Activated CD4-positive, alpha-beta T cell treated with anti-CD3 and anti-CD28 coated beads, Interleukin-2, amount 50 U/mL, for 24 hours (primary cell): ENCODE data around the gene NXF3.
"Not testable (repeated sequence)": the region's sequence is repeated elsewhere in the genome, so short reads cannot be mapped to it uniquely, and the experiment has no call there.

ENCODE experiments used
- DNase-seq, 2 donors: peaks; one replicate each; pipeline ENCODE4 v3.0.0-alpha.2; 2020; ENCODE audit warnings: low read depth in 1 of 2, low spot score in 1 of 2

Gene NXF3, protein sequence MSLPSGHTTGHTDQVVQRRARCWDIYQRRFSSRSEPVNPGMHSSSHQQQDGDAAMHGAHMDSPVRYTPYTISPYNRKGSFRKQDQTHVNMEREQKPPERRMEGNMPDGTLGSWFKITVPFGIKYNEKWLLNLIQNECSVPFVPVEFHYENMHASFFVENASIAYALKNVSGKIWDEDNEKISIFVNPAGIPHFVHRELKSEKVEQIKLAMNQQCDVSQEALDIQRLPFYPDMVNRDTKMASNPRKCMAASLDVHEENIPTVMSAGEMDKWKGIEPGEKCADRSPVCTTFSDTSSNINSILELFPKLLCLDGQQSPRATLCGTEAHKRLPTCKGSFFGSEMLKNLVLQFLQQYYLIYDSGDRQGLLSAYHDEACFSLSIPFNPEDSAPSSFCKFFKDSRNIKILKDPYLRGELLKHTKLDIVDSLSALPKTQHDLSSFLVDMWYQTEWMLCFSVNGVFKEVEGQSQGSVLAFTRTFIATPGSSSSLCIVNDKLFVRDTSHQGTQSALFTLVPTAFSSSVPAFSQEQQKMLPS

DNA sequence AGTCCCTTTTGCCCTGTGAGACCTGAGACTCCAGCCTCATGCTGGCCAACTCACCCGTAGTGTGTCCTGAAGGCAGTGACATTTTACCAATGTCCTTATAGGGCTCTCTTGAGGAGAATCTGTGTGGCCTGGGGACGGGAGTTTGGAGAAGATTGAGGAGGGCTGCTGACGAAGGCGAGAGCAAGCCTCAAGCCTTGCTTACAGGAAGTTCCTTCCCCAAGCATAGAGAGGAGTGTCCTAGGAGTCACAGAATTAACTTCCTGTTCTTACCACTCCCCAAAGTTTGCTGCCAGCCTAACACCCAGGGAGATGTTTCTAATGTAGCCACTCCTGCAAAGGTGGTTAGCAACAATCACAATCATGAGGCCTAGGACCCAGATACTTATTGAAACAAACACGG is at the start of gene NXF3:
Gene NXF3 (minus strand): TSS at position 202 of the 400 bp plus-strand sequence. CDS start 120 bp downstream, at position 82.
- DNase-seq = no peak

DNA sequence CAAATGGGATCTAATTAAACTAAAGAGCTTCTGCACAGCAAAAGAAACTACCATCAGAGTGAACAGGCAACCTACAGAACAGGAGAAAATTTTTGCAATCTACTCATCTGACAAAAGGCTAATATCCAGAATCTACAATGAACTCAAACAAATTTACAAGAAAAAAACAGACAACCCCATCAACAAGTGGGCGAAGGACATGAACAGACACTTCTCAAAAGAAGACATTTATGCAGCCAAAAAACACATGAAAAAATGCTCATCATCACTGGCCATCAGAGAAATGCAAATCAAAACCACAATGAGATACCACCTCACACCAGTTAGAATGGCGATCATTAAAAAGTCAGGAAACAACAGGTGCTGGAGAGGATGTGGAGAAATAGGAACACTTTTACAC is 43.6 kb upstream of the NXF3 start:
- not testable (repeated sequence) for DNase-seq

DNA sequence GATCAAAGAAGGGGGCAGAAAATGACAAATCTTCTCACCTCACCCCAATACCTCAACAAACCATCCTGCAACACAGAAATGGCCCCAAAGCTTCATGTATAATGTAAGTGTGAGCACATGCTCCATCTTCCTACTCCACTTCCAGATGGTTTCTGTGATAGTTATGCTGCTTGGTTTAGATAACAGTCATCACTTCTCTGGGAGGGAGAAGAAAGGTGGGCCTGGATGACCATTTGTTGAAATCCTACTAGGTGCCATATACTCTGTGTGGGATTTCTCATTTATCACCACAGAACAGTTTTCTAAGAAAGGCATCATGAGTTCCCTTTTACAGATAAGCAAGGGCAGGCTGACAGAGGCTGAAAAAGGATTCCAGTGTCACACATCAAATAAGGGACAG is 31.3 kb upstream of the NXF3 start:
- DNase-seq = no peak

DNA sequence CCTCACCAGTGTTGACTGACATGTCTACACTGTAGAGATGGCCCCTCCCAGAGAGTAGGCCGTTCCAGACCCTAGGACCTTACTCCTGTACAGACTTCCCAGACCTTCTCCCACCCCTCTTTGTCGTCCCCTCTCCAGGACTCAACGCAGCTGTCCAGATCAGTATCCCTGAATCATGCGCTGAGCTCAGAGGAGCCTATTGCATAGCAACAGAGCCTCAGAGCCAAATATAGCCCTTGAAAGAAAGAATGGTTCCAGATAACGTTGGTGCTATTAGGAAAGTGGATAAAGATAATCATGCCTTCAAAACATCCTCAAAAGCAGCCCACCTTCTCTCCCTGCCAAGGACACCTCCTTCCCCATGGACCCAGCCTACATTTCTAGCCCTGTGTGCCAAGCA is 27.8 kb upstream of the NXF3 start:
- no peak for DNase-seq

DNA sequence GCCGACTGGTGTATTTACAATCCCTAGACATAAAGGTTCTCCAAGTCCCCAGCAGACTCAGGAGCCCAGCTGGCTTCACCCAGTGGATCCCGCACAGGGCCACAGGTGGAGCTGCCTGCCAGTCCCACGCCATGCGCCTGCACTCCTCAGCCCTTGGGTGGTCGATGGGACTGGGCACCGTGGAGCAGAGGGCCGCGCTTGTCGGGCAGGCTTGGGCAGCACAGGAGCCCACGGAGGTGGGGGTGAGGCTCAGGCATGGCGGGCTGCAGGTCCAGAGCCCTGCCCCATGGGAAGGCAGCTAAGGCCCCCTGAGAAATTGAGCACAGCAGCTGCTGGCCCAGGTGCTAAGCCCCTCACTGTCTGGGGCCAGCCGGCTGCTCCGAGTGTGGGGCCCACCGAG is 24.0 kb upstream of the NXF3 start:
- not testable (repeated sequence) for DNase-seq

DNA sequence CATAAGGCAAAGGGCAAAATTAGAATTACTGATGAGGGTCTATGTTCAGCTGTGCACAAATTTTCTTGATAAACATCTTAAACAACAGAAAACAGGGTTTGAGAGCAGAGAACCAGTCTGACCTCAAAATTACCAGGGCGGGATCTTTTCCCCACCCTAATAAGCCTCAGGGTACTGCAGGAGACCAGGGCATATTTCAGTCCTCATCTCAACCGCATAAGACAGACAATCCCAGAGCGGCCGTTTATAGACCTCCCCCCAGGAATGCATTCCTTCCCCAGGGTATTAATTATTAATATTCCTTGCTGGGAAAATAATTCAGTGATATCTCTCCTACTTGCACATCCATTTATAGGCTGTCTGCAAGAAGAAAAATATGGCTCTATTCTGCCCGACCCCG is 16.6 kb upstream of the NXF3 start:
- DNase-seq = not testable (repeated sequence)

DNA sequence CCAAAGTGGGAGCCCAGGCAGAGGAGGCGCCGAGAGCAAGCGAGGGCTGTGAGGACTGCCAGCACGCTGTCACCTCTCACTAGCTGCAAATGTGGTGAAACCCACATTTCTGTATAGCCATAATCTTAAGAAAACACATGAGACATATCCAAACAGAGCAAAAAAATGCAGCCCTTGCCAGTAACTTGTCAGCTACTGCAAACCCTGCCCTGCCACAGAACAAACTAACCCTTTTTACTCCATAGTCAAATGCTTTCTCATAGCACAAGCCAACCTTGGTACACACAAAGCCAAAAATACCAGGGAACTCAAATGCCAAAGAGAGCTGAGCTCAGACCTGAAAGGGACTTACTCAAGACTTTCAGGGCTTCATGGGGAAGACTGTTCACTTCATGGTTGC is 14.9 kb upstream of the NXF3 start:
- no peak for DNase-seq

DNA sequence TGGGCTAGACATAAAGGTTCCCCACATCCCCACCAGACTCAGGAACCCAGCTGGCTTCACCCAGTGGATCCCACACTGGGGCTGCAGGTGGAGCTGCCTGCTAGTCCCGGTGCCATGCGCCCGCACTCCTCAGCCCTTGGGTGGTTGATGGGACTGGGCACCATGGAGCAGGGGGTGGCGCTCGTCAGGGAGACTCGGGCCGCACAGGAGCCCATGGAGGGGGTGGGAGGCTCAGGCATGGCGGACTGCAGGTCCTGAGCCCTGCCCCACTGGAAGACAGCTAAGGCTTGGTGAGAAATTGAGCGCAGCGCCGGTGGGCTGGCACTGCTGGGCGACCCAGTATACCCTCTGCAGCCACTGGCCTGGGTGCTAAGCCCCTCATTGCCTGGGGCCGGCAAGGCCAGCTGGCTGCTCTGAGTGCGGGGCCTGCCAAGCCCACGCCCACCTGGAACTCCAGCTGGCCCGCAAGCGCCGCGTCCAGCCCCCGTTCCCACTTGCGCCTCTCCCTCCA is 14.3 kb upstream of the NXF3 start:
- not testable (repeated sequence) for DNase-seq

DNA sequence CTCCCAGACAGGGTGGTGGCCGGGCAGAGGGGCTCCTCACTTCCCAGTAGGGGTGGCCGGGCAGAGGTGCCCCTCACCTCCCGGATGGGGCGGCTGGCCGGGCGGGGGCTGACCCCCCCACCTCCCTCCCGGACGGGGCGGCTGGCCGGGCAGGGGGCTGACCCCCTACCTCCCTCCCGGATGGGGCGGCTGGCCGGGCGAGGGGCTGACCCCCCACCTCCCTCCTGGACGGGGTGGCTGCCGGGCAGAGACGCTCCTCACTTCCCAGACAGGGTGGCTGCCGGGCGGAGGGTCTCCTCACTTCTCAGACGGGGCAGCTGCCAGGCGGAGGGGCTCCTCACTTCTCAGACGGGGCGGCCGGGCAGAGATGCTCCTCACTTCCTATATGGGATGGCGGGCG is 11.4 kb upstream of the NXF3 start:
- DNase-seq = not testable (repeated sequence)

DNA sequence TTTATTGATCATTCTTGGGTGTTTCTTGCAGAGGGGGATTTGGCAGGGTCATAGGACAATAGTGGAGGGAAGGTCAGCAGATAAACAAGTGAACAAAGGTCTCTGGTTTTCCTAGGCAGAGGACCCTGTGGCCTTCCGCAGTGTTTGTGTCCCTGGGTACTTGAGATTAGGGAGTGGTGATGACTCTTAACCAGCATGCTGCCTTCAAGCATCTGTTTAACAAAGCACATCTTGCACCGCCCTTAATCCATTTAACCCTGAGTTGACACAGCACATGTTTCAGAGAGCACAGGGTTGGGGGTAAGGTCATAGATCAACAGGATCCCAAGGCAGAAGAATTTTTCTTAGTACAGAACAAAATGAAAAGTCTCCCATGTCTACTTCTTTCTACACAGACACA is 10.9 kb upstream of the NXF3 start:
- not testable (repeated sequence) for DNase-seq

DNA sequence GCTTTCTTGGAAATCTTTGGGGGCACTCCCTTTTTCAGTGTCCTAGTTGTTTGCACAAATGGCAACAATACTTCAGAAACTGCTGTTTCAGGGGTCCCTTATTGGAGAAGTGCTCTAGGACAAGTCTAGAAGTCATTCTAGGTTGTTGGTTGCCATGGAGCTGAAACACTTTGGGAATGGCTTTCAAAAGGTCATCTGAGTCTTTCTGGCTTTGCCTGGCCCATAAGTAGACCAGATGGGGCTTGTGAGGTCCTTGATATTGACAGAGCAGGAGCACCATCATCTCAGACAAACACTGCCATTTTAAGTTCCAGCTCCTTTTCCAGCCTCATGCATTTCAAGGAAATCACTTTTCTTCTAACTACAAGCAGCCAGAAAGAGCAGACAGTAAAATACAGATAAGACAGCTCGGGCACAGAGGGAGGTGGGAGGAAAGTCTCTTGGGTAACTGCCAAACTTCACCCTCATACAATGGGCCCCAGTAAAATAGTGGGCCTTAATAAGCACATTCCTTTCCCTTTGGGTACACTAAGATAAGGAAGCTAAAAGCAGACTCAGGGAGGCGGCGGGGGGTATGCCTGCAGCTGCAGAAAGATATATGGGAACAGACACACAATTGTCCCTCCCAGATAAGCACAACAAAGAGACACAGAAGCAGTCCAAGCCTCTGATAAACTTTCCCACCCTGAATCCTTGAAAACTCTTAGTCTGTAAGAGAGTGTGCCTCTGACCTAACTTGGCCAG is 8.5 kb upstream of the NXF3 start:
- no peak for DNase-seq

DNA sequence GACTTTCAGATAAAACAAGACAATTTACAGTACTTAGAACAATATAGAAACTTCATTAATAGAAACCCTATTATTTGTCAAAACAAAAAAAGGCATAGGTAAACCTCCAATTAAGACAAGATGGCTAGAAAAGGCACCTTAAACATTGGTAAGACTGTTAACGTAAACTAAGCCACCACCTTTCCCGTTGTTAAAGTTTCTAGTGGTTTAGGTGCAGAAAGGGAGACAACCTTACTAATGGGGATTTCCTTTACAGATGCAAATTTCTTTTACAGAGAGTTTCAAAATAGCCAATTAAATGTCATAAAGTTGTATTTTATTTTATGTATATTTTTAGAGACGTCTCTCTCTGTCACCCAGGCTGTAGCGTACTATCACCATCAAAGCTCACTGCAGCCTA is 7.5 kb upstream of the NXF3 start:
- no peak for DNase-seq

DNA sequence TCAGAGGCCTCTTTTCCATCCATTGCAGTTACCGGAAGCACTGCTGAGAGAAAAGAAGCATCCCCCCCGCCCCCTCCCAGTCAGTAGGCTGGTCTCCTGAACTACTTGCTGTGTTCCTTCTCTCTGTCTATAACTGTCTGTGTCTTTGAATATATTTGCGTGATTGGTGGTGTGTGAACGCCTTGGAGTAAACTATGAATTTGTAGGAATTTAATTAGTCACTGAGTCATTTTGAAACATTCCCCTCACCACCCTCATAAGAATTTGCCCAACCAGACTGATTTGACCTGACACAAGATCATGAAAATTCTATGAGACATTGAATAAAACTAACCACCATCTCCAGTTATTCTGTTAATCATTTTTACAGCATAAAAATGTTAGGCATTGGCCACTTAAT is 6.7 kb upstream of the NXF3 start:
- DNase-seq = no peak

DNA sequence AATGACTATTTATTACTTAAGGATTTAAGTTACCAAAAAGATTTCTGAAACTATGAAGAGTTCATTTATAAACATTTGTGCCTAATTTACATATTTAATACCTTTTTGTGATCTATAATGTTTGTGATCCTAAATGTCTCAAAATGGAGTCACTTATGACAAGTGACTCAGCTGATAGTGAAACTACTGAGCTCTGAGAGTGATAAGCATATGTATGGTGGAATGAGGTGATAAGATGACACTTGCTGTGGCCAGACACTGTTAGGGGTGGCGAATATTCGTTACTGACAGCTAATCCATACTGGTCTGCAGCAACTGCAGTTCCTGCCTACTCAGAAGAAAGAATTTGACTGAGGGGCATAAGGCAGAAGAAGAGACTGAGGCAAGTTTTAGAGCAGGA is 5.5 kb upstream of the NXF3 start:
- DNase-seq = no peak

DNA sequence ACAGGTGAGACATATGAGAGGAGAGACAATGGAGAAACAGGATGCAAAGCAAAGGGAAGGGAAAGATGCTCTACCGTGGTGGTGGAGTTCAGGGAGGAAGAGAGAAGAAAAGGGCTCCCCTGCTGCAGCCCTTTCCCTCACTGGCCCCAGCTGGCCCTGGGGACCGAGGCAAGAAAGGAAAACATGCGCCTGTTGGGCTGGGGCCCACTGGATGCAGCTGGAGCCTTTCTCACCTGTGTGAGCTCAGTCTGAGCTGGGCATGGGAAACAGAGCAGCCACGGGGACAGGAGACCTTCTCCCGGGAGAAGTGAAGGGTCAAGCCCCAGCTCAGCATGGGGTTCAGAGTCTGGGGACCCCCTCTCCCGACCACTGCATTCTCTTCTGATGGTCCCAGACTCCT is 11.9 kb downstream of the NXF3 start:
- no peak for DNase-seq

DNA sequence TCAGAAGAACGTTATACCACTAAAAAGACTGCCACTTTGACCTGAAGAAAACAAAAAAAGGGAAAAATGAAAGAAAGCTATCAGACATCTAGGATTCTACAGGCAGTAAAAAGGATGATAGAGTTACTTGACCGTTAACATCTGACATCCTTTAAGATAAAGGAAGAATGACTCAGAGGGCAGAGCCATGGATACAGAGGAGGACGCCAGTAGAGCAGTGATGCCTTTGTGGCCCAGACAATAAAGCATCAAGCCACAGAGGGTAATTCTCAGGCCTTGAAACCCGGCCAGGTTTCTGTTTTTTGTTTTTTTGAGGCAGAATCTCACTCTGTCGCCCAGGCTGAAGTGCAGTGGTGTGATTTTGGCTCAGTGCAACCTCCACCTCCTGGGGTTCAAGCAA is 19.5 kb downstream of the NXF3 start:
- no peak for DNase-seq

DNA sequence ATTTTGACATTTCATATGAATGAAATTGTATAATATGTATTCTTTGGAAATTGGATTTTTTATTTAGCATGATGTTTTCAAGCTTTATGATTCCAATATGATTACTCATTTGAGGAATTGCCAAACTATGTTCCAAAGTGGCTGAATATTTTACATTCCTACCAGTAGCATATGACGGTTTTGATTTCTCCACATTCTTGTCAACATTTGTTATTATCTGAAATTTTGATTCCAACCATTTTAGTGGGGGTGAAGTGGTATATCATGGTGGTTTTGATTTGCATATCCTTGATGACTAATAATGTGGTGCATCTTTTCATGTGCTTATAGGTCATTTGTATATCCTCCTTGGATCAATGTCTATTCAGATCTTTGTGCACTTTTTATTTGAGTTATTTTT is 26.3 kb downstream of the NXF3 start:
- DNase-seq = no peak

DNA sequence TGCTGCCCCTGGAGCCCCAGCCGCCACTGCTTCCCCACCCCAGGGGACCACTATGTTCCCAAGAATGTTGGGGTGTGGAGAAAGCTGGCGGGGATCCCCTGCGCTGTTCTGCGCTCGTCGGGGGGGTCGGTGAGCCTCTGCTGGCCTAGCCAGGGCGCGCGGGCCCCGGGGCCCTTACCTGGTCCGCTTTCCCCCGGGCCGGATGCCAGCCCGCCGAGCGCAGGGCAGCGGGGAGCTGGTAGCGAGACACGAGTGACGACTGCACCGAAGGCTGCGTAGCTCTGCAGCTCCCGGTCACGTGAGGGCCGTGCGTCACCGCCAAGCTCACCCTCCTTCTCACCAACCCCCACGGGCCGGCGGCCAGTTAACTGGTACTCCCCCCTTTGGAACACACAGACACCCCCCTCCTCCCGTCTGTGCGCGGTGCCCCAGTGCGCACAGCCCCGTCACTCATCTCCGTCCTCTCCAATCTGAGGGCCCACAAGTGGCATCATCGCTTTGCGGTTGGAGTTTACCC is 29.0 kb downstream of the NXF3 start, which contains the start of gene BEX1:
Gene BEX1 (minus strand): TSS at position 254 of the 517 bp plus-strand sequence. CDS start 897 bp downstream, outside the sequence.
- DNase-seq = no peak

DNA sequence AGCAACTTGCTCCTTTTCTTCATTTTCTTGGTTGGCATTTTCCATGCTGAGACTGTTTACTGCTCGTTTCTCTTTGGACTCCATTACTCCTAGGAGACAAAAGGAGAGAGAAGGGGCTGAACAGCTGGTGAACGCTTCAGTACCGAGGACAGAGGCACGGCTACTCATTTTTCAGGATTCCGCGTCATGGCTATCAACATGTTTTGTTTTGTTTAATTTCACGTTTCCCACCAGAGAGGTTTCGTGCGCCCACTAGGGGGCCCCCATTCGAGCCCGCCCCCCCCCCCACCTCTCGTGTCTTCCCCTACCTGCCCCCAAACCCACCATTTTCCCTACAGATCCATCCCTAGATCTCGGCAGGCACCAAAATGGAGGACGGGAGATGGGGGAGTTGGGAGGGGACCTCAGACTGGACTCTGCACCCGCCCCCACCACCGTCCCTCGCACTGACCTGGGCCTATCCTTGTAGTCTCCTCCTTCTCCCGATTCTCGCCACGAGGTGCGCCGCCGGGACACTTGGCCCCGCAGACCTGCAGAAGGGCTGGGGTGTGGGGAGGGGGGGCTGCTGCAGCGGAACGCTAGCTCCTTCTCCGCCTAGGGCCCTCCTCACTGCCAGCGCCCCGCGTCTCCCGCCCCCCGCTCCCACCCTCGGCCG is 29.6 kb downstream of the NXF3 start:
- DNase-seq = no peak

DNA sequence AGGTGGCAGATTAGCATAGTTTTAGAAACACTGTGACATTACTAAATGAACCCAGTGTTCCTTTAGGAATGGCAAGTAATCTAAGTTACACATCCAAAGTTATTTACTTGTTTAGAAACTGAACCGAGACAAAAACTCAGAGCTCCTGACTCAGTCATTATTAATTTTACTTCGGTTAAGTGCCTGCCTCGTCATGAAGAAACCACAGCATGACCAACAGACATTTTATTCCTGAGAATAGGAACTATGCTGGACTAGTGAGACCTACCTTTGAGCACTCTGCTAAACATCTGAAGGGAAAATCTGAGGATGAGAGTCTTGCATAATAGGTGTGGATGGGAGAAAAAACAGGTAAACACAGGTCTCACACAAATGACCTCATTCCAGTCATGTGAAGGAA is 31.5 kb downstream of the NXF3 start:
- DNase-seq = no peak

DNA sequence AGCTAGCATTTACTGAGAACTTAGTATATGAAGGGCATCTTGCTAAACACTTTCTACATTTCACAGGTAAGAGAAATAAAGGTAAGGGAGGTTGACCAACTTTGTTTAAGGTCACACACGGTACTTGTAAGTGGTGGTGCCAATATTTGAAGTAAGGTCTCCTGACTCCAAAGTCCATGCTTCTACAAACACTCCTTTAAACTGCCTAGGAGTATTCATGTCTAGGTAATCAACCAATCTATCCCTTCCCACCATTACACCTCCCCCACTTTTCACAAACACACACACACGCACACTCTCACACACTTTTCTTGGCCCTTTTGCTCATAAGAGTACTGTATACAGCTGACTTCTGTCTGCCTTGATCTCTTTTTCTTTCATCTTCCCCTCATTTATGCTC is 36.0 kb downstream of the NXF3 start:
- no peak for DNase-seq
